ENCODE measurements around the gene NME3. TPM values are rescaled to one million over a fixed set of nuclear protein-coding genes. Genes with fewer than 3 reads are reported as not detected.

The NME3 gene
- 29.9 and 37.5 TPM in 2 replicates for total RNA-seq

GRCh38 chr16:1771188-1771863 is at the start of gene NME3:
Gene NME3, minus strand, starts transcription at chr16:1771543. Its CDS starts 9 bp downstream, at chr16:1771534.

DNA sequence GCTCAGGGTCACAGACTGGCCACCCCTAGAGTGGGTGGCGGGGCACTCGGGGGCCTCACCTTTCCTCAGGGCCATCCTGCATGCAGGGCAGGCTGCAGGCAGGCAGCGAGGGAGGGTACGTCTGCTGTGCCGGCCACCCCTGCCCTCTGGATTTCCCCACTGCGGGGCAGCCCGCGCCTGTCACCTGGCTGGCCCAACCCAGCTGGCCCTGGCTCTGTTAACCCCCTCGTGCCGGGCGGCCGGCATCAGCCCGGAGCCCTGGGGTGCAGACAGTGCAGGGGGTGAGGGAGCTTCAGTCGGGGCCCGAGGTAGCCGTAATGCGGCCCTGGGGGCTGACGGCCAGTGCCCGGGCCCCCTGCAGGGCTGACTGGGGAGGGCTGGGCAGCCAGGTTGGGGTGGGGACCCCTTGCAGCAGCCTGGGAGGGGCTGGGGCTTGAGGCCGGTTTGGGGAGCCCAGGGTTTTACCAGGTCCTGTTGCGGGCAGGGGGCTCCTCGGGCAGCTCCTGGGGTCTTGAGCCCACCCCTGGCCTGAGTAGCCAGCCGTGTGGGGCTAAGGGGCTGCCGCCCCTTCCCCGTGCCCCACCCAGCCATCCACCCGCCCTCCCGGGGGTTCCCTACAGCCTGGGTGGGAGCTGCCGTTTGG is 22.4 kb upstream of the NME3 start, which contains the start of gene IGFALS:
TSS of gene IGFALS (minus strand) at position 128 of the 643 bp plus-strand sequence. CDS start at position 75, 53 bp downstream.

GRCh38 chr16:1782408-1783264 is 11.3 kb upstream of the NME3 start, which contains the start of the genes NUBP2 and SPSB3:
Gene NUBP2, plus strand, starts transcription at chr16:1782960. Its CDS starts 61 bp downstream, at chr16:1783021.
Gene SPSB3, minus strand, starts transcription at chr16:1782571. Its CDS starts 1,088 bp downstream, at chr16:1781483.

GRCh38 chr16:1772908-1773702 is 1.8 kb upstream of the NME3 start, which contains the start of gene MRPS34:
Gene MRPS34, minus strand, starts transcription at chr16:1773134. Its CDS starts 15 bp downstream, at chr16:1773119.

DNA sequence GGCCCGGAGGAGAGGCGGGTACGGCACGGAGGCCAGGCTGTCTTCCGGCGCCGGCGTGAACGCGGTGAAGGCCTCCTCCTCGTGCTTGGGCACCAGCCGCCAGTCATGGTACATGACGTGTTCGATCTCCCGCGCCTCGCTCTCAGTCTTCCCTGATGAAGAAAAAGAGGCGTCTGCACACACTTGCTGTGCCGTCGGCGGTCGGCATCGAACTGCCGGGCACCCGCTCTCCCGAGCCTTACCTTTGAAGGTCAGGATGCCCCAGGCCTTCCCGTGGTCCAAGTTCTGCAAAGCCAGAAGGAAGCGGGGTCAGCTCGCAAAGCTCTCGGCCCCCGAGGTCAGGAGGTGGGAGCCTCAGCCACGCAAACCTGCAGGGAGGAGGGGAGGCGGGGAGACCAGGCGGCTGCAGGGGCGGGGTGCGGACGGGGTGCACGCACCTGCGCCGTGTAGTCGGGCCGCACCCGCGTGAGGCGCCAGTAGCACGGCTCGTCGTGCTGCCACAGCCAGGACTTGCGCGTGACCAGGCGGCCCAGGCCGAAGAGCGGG is 1.1 kb upstream of the NME3 start, which contains the start of gene EME2:
TSS of gene EME2 (plus strand) at position 449 of the 546 bp plus-strand sequence. CDS start 418 bp downstream, outside the sequence.

Small RNAs within 50 kb of the gene (small RNA-seq; reads per million reads assigned to genes)
- gene MIR3177 = 0.11 reads per million

Other genes starting within 250 kb of the NME3 start
- gene TMEM204, start 237.9 kb downstream of the NME3 start, total RNA-seq = 14.9 and 15.8 TPM in 2 replicates
- 21.3 and 25.2 TPM in 2 replicates for gene IFT140, start 159.5 kb downstream of the NME3 start, total RNA-seq
- gene CRAMP1, start 159.2 kb downstream of the NME3 start, total RNA-seq = 9.6 and 13.5 TPM in 2 replicates
- gene JPT2, start 93.3 kb downstream of the NME3 start, total RNA-seq = 52.2 and 57.7 TPM in 2 replicates
- gene MAPK8IP3, start 65.3 kb downstream of the NME3 start, total RNA-seq = 40.4 and 57.9 TPM in 2 replicates
- 11.7 and 18.4 TPM in 2 replicates for gene EME2, start 1.3 kb upstream of the NME3 start, total RNA-seq
- gene MRPS34, start 1.6 kb upstream of the NME3 start, total RNA-seq = 68.0 and 88.2 TPM in 2 replicates
- gene SPSB3, start 11.0 kb upstream of the NME3 start, total RNA-seq = 20.3 and 27.2 TPM in 2 replicates
- gene NUBP2, start 11.4 kb upstream of the NME3 start, total RNA-seq = 69.8 and 79.4 TPM in 2 replicates
- gene IGFALS, start 22.2 kb upstream of the NME3 start, total RNA-seq = under 0.01 TPM in 1 of 2 replicates, not detected in the other
- gene HAGH, start 55.3 kb upstream of the NME3 start, total RNA-seq = 14.7 and 24.3 TPM in 2 replicates
- 52.6 and 61.7 TPM in 2 replicates for gene FAHD1, start 55.7 kb upstream of the NME3 start, total RNA-seq
- gene MEIOB, start 100.6 kb upstream of the NME3 start, total RNA-seq = not detected in 2 replicates
- not detected in 2 replicates for gene HS3ST6, start 146.9 kb upstream of the NME3 start, total RNA-seq
- 12.7 and 15.4 TPM in 2 replicates for gene MSRB1, start 171.7 kb upstream of the NME3 start, total RNA-seq
- gene RPL3L, start 183.1 kb upstream of the NME3 start, total RNA-seq = not detected in 2 replicates
- 133 and 161 TPM in 2 replicates for gene NDUFB10, start 188.0 kb upstream of the NME3 start, total RNA-seq
- gene RPS2, start 193.3 kb upstream of the NME3 start, total RNA-seq = 1,799 and 3,882 TPM in 2 replicates
- gene RNF151, start 195.3 kb upstream of the NME3 start, total RNA-seq = not detected in 2 replicates
- 49.2 and 51.6 TPM in 2 replicates for gene TBL3, start 200.5 kb upstream of the NME3 start, total RNA-seq
- 0.39 TPM in 1 of 2 replicates, not detected in the other for gene NOXO1, start 209.9 kb upstream of the NME3 start, total RNA-seq
- 9.9 and 13.1 TPM in 2 replicates for gene GFER, start 212.7 kb upstream of the NME3 start, total RNA-seq
- gene SYNGR3, start 218.4 kb upstream of the NME3 start, total RNA-seq = 0.73 and 1.4 TPM in 2 replicates
- gene ZNF598, start 238.3 kb upstream of the NME3 start, total RNA-seq = 26.8 and 35.0 TPM in 2 replicates
- gene NPW, start 248.2 kb upstream of the NME3 start, total RNA-seq = 1.5 TPM in 1 of 2 replicates, not detected in the other